AG10803 (cell line): Measurements from ENCODE around the gene SLC28A3.
"Not testable (repeated sequence)": the region's sequence is repeated elsewhere in the genome, so short reads cannot be mapped to it uniquely, and the experiment has no call there.

Source experiments
- DNase-seq: peaks from one replicate; pipeline ENCODE4 v3.0.0; 2010; ENCODE audit warnings: low read depth
- H3K4me3 ChIP-seq: 2 replicates; pipeline ENCODE4 v1.5.1; 2011; ENCODE audit warnings: mild to moderate bottlenecking, low read length, control low read depth
- CTCF ChIP-seq: conservative IDR thresholded peaks from 2 replicates; pipeline ENCODE4 v1.5.1; 2011; ENCODE audit warnings: mild to moderate bottlenecking, low read length, control low read depth, inconsistent platforms

SLC28A3 gene

GRCh38 chr9:84368601-84369000 lies 28.0 kb upstream of the SLC28A3 start:
- no peak for DNase-seq
- no peak for TF ChIP-seq CTCF
- H3K4me3 ChIP-seq = no peak overlapping the region

GRCh38 chr9:84367726-84368125 lies 27.2 kb upstream of the SLC28A3 start:
- not testable (repeated sequence) for H3K4me3 ChIP-seq, DNase-seq

DNA sequence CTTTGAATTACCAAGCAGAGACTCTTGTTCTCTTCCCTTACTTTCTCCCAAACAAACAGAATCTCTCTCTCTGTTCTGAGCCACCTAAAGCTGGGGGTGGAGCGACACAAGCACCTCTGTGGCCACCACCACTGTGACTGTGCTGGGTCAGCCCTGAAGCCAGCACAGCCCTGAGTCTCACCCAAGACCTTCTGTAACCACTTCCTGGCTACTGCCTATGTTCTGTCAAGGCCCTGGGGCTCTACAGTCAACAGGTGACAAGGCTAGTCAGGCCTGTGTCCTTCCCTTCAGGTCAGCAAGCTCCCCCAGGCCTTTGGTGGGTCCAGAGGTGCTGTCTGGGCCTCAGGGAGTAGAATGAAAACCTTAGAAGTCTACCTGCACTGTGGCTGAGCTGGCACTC lies 26.1 kb upstream of the SLC28A3 start:
- no peak overlapping the region for H3K4me3 ChIP-seq
- TF ChIP-seq CTCF = no peak
- no peak for DNase-seq

DNA sequence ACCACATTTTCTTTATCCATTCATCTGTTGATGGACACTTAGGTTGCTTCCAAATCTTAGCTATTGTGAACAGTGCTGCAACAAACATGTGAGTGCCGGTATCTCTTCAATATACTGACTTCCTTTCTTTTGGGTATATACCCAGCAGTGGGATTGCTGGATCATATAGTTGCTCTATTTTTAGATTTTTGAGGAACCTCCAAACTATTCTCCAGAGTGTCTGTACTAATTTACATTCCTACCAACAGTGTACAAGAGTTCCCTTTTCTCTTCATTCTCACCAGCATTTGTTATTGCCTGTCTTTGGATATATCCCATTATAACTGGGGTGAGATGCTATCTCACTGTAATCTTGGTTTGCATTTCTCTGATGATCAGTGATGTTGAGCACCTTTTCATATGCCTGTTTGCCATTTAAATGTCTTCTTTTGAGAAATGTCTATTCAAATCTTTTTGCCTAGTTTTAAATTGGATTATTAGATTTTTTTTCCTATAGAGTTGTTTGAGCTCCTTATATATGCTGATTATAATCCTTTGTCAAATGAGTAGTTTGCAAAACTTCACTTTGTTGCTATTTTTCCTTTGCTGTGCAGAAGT lies 24.4 kb upstream of the SLC28A3 start:
- not testable (repeated sequence) for DNase-seq

DNA sequence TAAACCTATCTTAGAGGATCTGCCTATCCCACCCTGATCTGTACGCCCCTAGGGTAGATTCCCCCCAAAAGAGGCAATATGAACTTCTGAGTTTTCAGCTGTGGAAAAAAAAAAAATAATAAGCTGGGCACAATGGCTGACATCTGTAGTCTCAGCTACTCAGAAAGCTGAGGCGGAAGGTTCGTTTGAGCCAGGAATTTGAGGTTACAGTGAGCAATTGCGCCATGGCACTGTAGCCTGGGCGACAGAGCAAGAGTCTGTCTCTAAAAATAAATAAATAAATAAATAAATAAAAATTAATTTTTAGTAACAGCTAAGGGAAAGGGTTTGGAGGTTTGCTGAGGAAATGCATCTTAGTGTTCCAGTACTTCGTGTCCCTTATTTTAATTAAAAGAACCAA lies 21.1 kb upstream of the SLC28A3 start:
- no peak for TF ChIP-seq CTCF
- DNase-seq = no peak
- no peak overlapping the region for H3K4me3 ChIP-seq

More for the DNA sequence above, 24.4 kb upstream of the SLC28A3 start:
- H3K4me3 ChIP-seq = not testable (repeated sequence)

DNA sequence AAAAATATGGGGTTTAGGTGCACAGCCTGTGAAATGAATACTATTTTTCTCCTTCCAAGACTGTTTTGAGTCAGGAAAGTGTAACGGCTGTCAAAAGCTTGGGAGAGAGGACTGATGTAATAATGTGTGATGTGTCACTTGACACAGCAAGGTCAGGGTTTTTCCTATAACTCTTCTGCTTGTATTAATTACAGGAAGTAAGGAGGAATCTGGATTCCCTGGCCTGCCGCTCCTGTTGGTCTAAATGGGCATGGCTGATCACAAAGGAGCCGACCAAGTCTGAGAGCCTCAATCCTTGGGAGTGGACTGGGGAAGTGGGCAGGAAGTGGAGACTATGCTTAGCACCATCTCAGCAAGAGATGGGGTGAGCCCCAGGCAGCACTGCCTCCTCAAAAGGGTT lies 16.7 kb upstream of the SLC28A3 start:
- H3K4me3 ChIP-seq = no peak overlapping the region
- TF ChIP-seq CTCF = no peak
- no peak for DNase-seq

GRCh38 chr9:84354035-84354434 lies 13.5 kb upstream of the SLC28A3 start:
- no peak overlapping the region for H3K4me3 ChIP-seq
- no peak for DNase-seq

GRCh38 chr9:84349671-84350070 lies 9.1 kb upstream of the SLC28A3 start:
- DNase-seq = no peak
- no peak for TF ChIP-seq CTCF

More at GRCh38 chr9:84354035-84354434, 13.5 kb upstream of the SLC28A3 start:
- TF ChIP-seq CTCF = no peak

More at GRCh38 chr9:84349671-84350070, 9.1 kb upstream of the SLC28A3 start:
- H3K4me3 ChIP-seq = no peak overlapping the region
